ENCODE measurements around the gene USF1.

Gene USF1

GRCh38 chr1:161013488-161014230, 32.1 kb downstream of the USF1 start:
- no peak overlapping the region for H3K9ac ChIP-seq (ENCODE audit: low read length)

GRCh38 chr1:161013131-161013487, 32.7 kb downstream of the USF1 start:
- Histone ChIP-seq H3K4me1 (ENCODE audit: insufficient read depth, low read length) (no peaks in the 10 kb centered on the region), H3K4me3 (ENCODE audit: low read depth in 1 of 2, low read length in 2 of 2) (peak overlapping the region in 1 of 2 donors; percentile 11), H3K9me3 (ENCODE audit: low read length) (no peaks in the 10 kb centered on the region), H3K27me3 (ENCODE audit: control insufficient read depth in 1 of 2, insufficient read depth in 2 of 2, low read length in 2 of 2) (no peaks in the 10 kb centered on the region), H3K36me3 (ENCODE audit: insufficient read depth, low read length) (no peaks in the 10 kb centered on the region), H3K9ac (ENCODE audit: low read length) (no peak overlapping the region), H3K27ac (ENCODE audit: low read depth, low read length) (peak overlapping the region; percentile 63)

More at GRCh38 chr1:161013488-161014230, 32.1 kb downstream of the USF1 start:
- H3K36me3 ChIP-seq (ENCODE audit: insufficient read depth, low read length), result no peaks in the 10 kb centered on the region
- no peaks in the 10 kb centered on the region for H3K9me3 ChIP-seq (ENCODE audit: low read length)
- H3K27me3 ChIP-seq (ENCODE audit: control insufficient read depth in 1 of 2, insufficient read depth in 2 of 2, low read length in 2 of 2), result no peaks in the 10 kb centered on the region
- H3K4me3 ChIP-seq (ENCODE audit: low read depth in 1 of 2, low read length in 2 of 2), result peak overlapping the region in 1 of 2 donors; percentile 11
- H3K27ac ChIP-seq (ENCODE audit: low read depth, low read length), result peak overlapping the region; percentile 63
- H3K4me1 ChIP-seq (ENCODE audit: insufficient read depth, low read length), result no peaks in the 10 kb centered on the region

GRCh38 chr1:161012420-161012819, 33.4 kb downstream of the USF1 start:
- no peaks in the 10 kb centered on the region for H3K36me3 ChIP-seq (ENCODE audit: insufficient read depth, low read length)
- no peak overlapping the region for H3K27ac ChIP-seq (ENCODE audit: low read depth, low read length)
- H3K9me3 ChIP-seq (ENCODE audit: low read length), result no peaks in the 10 kb centered on the region
- H3K27me3 ChIP-seq (ENCODE audit: control insufficient read depth in 1 of 2, insufficient read depth in 2 of 2, low read length in 2 of 2), result no peaks in the 10 kb centered on the region
- H3K4me3 ChIP-seq (ENCODE audit: low read depth in 1 of 2, low read length in 2 of 2), result no peak overlapping the region
- no peak overlapping the region for H3K9ac ChIP-seq (ENCODE audit: low read length)
- H3K4me1 ChIP-seq (ENCODE audit: insufficient read depth, low read length), result no peaks in the 10 kb centered on the region

DNA sequence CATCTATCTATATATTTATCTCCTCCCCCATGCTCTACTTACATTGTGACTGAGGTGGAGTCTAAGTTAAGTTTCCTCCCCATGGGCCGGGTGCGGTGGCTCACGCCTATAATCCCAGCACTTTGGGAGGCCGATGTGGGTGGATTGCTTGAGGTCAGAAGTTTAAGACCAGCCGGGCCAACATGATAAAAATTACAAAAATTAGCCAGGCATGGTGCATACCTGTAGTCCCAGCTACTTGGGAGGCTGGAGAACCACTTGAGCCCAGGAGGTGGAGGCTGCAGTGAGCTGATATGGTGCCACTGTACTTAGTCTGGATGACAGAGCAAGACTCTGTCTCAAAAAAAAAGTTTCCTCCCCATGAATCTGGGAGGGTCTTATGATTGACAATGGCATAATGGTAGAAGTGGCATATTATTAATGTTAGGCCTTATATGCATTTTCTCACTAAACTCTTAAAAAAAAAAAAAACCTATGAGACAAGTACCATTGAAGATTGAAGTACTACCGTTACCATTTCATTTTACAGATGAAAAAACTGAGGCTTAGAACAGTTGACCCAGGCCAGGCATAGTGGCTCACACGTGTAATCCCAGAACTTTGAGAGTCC, 36.1 kb downstream of the USF1 start:
- no peak overlapping the region for H3K27ac ChIP-seq (ENCODE audit: low read depth, low read length)
- H3K27me3 ChIP-seq (ENCODE audit: control insufficient read depth in 1 of 2, insufficient read depth in 2 of 2, low read length in 2 of 2), result no peaks in the 10 kb centered on the region
- H3K36me3 ChIP-seq (ENCODE audit: insufficient read depth, low read length), result no peaks in the 10 kb centered on the region
- no peaks in the 10 kb centered on the region for H3K4me1 ChIP-seq (ENCODE audit: insufficient read depth, low read length)
- no peak overlapping the region for H3K9ac ChIP-seq (ENCODE audit: low read length)
- no peak overlapping the region for H3K4me3 ChIP-seq (ENCODE audit: low read depth in 1 of 2, low read length in 2 of 2)
- no peaks in the 10 kb centered on the region for H3K9me3 ChIP-seq (ENCODE audit: low read length)

GRCh38 chr1:161008869-161009510, 36.8 kb downstream of the USF1 start:
- Histone ChIP-seq H3K4me1 (ENCODE audit: insufficient read depth, low read length) (no peaks in the 10 kb centered on the region), H3K4me3 (ENCODE audit: low read depth in 1 of 2, low read length in 2 of 2) (no peak overlapping the region), H3K9ac (ENCODE audit: low read length) (no peak overlapping the region), H3K36me3 (ENCODE audit: insufficient read depth, low read length) (no peaks in the 10 kb centered on the region), H3K27ac (ENCODE audit: low read depth, low read length) (no peak overlapping the region), H3K27me3 (ENCODE audit: control insufficient read depth in 1 of 2, insufficient read depth in 2 of 2, low read length in 2 of 2) (no peaks in the 10 kb centered on the region), H3K9me3 (ENCODE audit: low read length) (no peaks in the 10 kb centered on the region)

GRCh38 chr1:161007369-161007768, 38.4 kb downstream of the USF1 start:
- Histone ChIP-seq H3K4me1 (ENCODE audit: insufficient read depth, low read length) (no peaks in the 10 kb centered on the region), H3K9me3 (ENCODE audit: low read length) (no peaks in the 10 kb centered on the region), H3K9ac (ENCODE audit: low read length) (no peak overlapping the region), H3K27me3 (ENCODE audit: control insufficient read depth in 1 of 2, insufficient read depth in 2 of 2, low read length in 2 of 2) (no peaks in the 10 kb centered on the region), H3K27ac (ENCODE audit: low read depth, low read length) (no peak overlapping the region), H3K4me3 (ENCODE audit: low read depth in 1 of 2, low read length in 2 of 2) (no peak overlapping the region), H3K36me3 (ENCODE audit: insufficient read depth, low read length) (no peaks in the 10 kb centered on the region)

- Histone ChIP-seq H3K27ac (ENCODE audit: low read depth, low read length) (no peak overlapping the region), H3K27me3 (ENCODE audit: control insufficient read depth in 1 of 2, insufficient read depth in 2 of 2, low read length in 2 of 2) (no peaks in the 10 kb centered on the region), H3K4me1 (ENCODE audit: insufficient read depth, low read length) (no peaks in the 10 kb centered on the region), H3K9me3 (ENCODE audit: low read length) (no peaks in the 10 kb centered on the region), H3K36me3 (ENCODE audit: insufficient read depth, low read length) (no peaks in the 10 kb centered on the region), H3K4me3 (ENCODE audit: low read depth in 1 of 2, low read length in 2 of 2) (no peak overlapping the region), H3K9ac (ENCODE audit: low read length) (no peak overlapping the region)
Observed at GRCh38 chr1:161006563-161006962, 39.2 kb downstream of the USF1 start.

- Histone ChIP-seq H3K27me3 (ENCODE audit: control insufficient read depth in 1 of 2, insufficient read depth in 2 of 2, low read length in 2 of 2) (no peaks in the 10 kb centered on the region), H3K4me3 (ENCODE audit: low read depth in 1 of 2, low read length in 2 of 2) (no peak overlapping the region), H3K4me1 (ENCODE audit: insufficient read depth, low read length) (no peaks in the 10 kb centered on the region), H3K9ac (ENCODE audit: low read length) (no peak overlapping the region), H3K36me3 (ENCODE audit: insufficient read depth, low read length) (peaks cover 15% of the 10 kb centered on the region), H3K9me3 (ENCODE audit: low read length) (no peaks in the 10 kb centered on the region), H3K27ac (ENCODE audit: low read depth, low read length) (no peak overlapping the region)
Observed at GRCh38 chr1:161001525-161001924, 44.3 kb downstream of the USF1 start.

GRCh38 chr1:161000736-161001480, 44.9 kb downstream of the USF1 start:
- H3K4me3 ChIP-seq (ENCODE audit: low read depth in 1 of 2, low read length in 2 of 2), result no peak overlapping the region
- H3K27me3 ChIP-seq (ENCODE audit: control insufficient read depth in 1 of 2, insufficient read depth in 2 of 2, low read length in 2 of 2), result no peaks in the 10 kb centered on the region
- no peak overlapping the region for H3K9ac ChIP-seq (ENCODE audit: low read length)
- peaks cover 15% of the 10 kb centered on the region for H3K36me3 ChIP-seq (ENCODE audit: insufficient read depth, low read length)
- no peaks in the 10 kb centered on the region for H3K9me3 ChIP-seq (ENCODE audit: low read length)
- H3K27ac ChIP-seq (ENCODE audit: low read depth, low read length), result no peak overlapping the region
- H3K4me1 ChIP-seq (ENCODE audit: insufficient read depth, low read length), result no peaks in the 10 kb centered on the region

DNA sequence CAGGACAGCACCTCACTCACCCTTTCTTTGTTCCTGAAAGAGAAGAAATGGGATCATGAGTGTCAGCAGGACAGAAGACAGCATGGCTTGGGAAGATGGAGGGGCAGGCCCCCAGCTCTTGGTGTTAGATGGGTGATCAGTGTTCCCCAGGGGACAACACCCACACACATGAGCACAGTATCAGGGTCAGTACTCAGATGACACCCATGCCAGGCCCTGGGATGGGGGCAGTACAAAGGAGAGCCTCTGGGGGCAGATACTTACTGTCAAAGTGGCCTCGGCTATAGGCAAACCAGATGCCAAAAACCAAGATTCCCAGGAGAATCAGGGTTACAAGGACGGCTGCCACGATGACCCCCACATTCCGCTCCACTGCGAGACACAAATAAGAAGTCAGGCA, 46.4 kb downstream of the USF1 start:
- no peak overlapping the region for H3K27ac ChIP-seq (ENCODE audit: low read depth, low read length)

DNA sequence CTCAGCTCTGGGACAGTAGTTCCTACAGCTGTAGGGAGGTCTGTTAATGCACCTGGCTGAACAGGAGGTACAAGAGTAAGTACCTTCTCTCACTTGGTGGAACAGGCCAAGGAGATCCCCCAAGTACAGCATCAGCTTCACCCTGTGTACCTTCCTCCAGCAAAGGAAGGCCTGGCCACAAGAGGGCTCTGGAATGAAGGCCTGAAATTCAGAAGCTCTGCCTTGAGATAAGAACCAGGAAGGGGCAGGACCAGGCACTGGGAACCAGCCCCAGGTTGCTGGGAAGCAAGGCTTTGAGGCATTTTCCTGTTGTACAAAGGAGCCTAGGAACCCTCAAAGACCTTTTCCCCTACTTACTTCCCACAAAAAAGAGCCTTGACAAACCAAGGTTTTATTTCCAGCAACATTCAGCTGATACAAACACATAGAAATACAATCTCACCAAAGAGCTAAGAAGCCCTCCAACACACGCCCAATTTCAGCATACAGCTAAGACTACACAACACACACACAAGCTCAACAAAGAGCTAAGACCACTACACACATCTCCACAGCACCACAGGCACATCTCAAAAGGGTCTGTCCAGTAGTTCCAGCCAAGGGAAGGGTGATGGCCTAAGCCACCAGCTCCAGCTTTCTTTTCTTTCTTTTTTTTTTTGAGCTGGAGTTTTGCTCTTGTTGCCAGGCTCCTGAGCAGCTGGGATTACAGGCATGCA, 48.3 kb downstream of the USF1 start:
- no peak overlapping the region for H3K9ac ChIP-seq (ENCODE audit: low read length)

More for the DNA sequence above, 46.4 kb downstream of the USF1 start:
- H3K4me3 ChIP-seq (ENCODE audit: low read depth in 1 of 2, low read length in 2 of 2), result no peak overlapping the region
- no peaks in the 10 kb centered on the region for H3K4me1 ChIP-seq (ENCODE audit: insufficient read depth, low read length)
- no peaks in the 10 kb centered on the region for H3K27me3 ChIP-seq (ENCODE audit: control insufficient read depth in 1 of 2, insufficient read depth in 2 of 2, low read length in 2 of 2)
- no peaks in the 10 kb centered on the region for H3K9me3 ChIP-seq (ENCODE audit: low read length)
- no peak overlapping the region for H3K9ac ChIP-seq (ENCODE audit: low read length)
- H3K36me3 ChIP-seq (ENCODE audit: insufficient read depth, low read length), result peaks cover 15% of the 10 kb centered on the region

More for the DNA sequence above, 48.3 kb downstream of the USF1 start:
- Histone ChIP-seq H3K27me3 (ENCODE audit: control insufficient read depth in 1 of 2, insufficient read depth in 2 of 2, low read length in 2 of 2) (no peaks in the 10 kb centered on the region), H3K9me3 (ENCODE audit: low read length) (no peaks in the 10 kb centered on the region), H3K4me3 (ENCODE audit: low read depth in 1 of 2, low read length in 2 of 2) (no peak overlapping the region), H3K36me3 (ENCODE audit: insufficient read depth, low read length) (peaks cover 15% of the 10 kb centered on the region), H3K27ac (ENCODE audit: low read depth, low read length) (no peak overlapping the region), H3K4me1 (ENCODE audit: insufficient read depth, low read length) (no peaks in the 10 kb centered on the region)
